ENCODE data around the gene OPRD1. TPM values are rescaled to one million over a fixed set of nuclear protein-coding genes. Genes with fewer than 3 reads are reported as not detected.

OPRD1 gene
- total RNA-seq, 2 experiments from 2014 or later = not detected

DNA sequence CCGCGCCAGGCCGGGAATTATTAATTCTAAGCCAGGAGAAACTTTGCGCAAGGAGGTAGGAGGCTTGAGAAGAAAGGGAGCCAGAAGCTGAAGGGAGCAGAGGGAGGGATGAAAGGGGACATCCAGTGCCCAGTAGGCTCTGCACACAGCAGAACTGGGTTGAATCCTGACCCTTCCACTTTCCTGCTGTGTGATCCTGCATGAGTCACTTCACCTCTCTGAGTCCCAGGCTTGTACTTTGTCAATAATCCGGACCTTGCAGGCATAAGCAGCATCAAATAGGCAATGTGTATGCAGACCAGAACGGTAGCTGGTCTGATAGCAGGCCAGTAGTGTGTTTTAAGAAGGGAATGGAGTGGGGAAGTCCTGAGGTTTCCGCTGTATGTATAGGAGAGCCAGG is 76.9 kb downstream of the OPRD1 start:
- Histone ChIP-seq H3K27ac (ENCODE audit: low read depth, low read length, poor library complexity, severe bottlenecking) (no peak overlapping the region), H3K4me2 (ENCODE audit: low read length) (no peak overlapping the region), H3K9me2 (ENCODE audit: insufficient read depth, low read length) (no peaks in the 10 kb centered on the region), H3K4me1 (ENCODE audit: insufficient read depth, low read length, poor library complexity, severe bottlenecking) (peaks cover 35% of the 10 kb centered on the region), H3K9me3 (ENCODE audit: low read length) (no peaks in the 10 kb centered on the region), H2AFZ (ENCODE audit: low read length) (no peak overlapping the region), H3K36me3 (ENCODE audit: insufficient read depth, low read length) (peaks cover 3% of the 10 kb centered on the region; the same call in 1 of the 2 replicates), H3K79me2 (ENCODE audit: insufficient read depth, low read depth, low read length) (peaks cover 5% of the 10 kb centered on the region; the same call in 1 of the 2 replicates), H3K4me3 (ENCODE audit: low read depth, low read length, poor library complexity, severe bottlenecking) (no peak overlapping the region), H4K20me1 (ENCODE audit: insufficient read depth, low read length) (no peaks in the 10 kb centered on the region)
- POLR2A ChIA-PET = no interaction called here
- BruUV-seq (replicated peaks) = no TSS peak
- no peak for TF ChIP-seq EZH2phosphoT487 (IDR thresholded peaks at IDR 0.05; ENCODE audit: borderline replicate concordance, low read depth, low read length)
- no peak for TF ChIP-seq CTCF (conservative IDR thresholded peaks at IDR 0.05; ENCODE audit: low read length)
- intact Hi-C loops (cut with micrococcal nuclease; ENCODE audit: unreplicated experiment) = no loop called here
- CTCF ChIA-PET (ENCODE audit: unreplicated experiment) = no interaction called here
- no peak for DNase-seq (ENCODE audit: low spot score)

GRCh38 chr1:28889357-28889756 is 77.4 kb downstream of the OPRD1 start:
- BruUV-seq (replicated peaks) = no TSS peak

More at GRCh38 chr1:28889357-28889756, 77.4 kb downstream of the OPRD1 start:
- ChIA-PET CTCF (ENCODE audit: unreplicated experiment) (no interaction called here), POLR2A (no interaction called here)
- no peak overlapping the region for H2AFZ ChIP-seq (ENCODE audit: low read length)
- intact Hi-C loops (cut with micrococcal nuclease; ENCODE audit: unreplicated experiment) = no loop called here
- peaks cover 5% of the 10 kb centered on the region; the same call in 1 of the 2 replicates for H3K79me2 ChIP-seq (ENCODE audit: insufficient read depth, low read depth, low read length)
- H3K9me2 ChIP-seq (ENCODE audit: insufficient read depth, low read length) = no peaks in the 10 kb centered on the region
- no peak for TF ChIP-seq CTCF (conservative IDR thresholded peaks at IDR 0.05; ENCODE audit: low read length)
- TF ChIP-seq EZH2phosphoT487 (IDR thresholded peaks at IDR 0.05; ENCODE audit: borderline replicate concordance, low read depth, low read length) = no peak
- DNase-seq (ENCODE audit: low spot score) = no peak
- no peaks in the 10 kb centered on the region for H3K9me3 ChIP-seq (ENCODE audit: low read length)
- peaks cover 6% of the 10 kb centered on the region; the same call in 1 of the 2 replicates for H3K36me3 ChIP-seq (ENCODE audit: insufficient read depth, low read length)
- no peaks in the 10 kb centered on the region for H4K20me1 ChIP-seq (ENCODE audit: insufficient read depth, low read length)
- no peak overlapping the region for H3K4me3 ChIP-seq (ENCODE audit: low read depth, low read length, poor library complexity, severe bottlenecking)
- H3K4me1 ChIP-seq (ENCODE audit: insufficient read depth, low read length, poor library complexity, severe bottlenecking) = peaks cover 31% of the 10 kb centered on the region
- H3K27ac ChIP-seq (ENCODE audit: low read depth, low read length, poor library complexity, severe bottlenecking) = no peak overlapping the region
- no peak overlapping the region for H3K4me2 ChIP-seq (ENCODE audit: low read length)

Measured in OCI-LY7 (cell line).